Activated CD4-positive, alpha-beta T cell treated with anti-CD3 and anti-CD28 coated beads for 24 hours (primary cell): ENCODE data around the gene CAPN11.
"Not testable (repeated sequence)": the region's sequence is repeated elsewhere in the genome, so short reads cannot be mapped to it uniquely, and the experiment has no call there.

ENCODE experiments used
- DNase-seq, 2 donors: peaks; one replicate each; pipeline ENCODE4 v3.0.0-alpha.2; 2020; ENCODE audit warnings: low read depth in 2 of 2

Gene CAPN11

DNA sequence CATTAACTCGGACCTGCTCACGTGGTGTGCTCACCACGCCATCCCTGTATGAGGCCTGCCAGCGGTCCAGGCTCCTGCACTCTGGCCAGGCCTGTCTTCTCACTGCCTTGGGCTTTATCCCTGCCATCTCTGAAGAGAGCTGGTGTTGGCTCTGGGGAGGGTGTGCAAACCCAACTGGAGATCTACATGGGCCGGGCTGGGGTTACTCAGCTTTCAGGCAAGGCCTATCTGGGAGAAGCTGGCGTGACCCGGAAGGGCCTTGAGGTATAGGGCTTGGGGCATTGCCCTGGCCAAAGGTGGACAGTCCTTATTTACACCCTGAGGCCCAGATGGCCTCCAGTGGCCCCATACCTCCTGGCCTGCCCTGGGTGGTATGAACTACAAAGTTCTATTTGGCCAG lies 69.8 kb downstream of the CAPN11 start:
- DNase-seq = no peak

DNA sequence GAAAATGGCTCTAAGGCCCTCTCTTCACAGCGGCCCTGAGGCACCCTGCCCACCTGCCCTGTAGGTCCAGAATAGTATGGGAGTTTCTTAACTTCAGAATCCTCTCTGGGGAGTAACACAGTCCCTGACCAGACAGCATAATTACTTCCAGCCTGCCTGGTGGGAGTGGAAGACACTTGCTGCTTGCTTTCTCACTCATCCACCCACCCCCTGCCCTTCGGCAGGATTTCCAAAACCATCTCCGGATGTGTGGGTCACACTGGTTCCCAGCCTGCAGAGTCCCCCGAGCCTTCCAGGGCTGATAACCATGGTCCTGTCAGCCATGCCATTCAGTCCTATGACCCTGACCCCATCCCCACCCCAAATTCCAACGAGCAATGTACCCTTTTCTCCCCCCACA lies 70.2 kb downstream of the CAPN11 start:
- DNase-seq = no peak

DNA sequence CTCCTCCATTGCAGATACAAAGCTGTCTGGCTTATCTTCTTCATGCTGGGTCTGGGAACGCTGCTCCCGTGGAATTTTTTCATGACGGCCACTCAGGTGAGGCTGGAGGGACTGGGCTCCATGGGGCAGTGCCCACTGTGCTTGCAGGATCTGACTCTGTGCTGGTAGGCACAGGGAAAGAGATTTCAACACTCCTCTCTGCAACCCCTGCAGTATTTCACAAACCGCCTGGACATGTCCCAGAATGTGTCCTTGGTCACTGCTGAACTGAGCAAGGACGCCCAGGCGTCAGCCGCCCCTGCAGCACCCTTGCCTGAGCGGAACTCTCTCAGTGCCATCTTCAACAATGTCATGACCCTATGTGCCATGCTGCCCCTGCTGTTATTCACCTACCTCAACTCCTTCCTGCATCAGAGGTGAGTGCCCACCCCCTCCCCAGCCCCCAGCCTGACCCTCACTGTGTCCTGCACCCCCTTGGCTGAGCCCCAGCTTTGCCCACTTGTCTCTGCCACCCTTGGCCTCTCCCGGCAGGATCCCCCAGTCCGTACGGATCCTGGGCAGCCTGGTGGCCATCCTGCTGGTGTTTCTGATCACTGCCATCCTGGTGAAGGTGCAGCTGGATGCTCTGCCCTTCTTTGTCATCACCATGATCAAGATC lies 70.9 kb downstream of the CAPN11 start:
- no peak for DNase-seq

DNA sequence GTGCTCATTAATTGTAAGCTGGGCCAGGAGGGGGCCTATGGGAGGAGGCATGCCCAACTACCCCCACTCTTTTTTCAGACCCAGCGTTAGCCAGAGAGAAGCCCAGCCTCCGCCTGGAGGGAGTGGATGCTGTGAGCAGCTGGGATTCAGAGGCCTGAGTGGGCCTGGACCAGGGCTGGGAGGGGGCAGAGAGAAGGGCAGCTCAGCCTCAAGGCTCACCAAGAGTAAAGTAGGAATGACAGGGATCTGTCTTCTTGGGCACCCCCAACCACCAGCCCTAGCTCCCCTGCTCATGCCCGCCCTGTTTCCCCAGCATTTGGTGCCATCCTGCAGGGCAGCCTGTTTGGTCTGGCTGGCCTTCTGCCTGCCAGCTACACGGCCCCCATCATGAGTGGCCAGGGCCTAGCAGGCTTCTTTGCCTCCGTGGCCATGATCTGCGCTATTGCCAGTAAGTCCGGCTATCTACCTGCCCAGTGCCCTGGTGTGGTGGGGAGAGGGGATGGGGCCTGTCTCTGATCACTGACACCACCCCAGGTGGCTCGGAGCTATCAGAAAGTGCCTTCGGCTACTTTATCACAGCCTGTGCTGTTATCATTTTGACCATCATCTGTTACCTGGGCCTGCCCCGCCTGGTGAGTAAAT lies 71.5 kb downstream of the CAPN11 start:
- no peak for DNase-seq

DNA sequence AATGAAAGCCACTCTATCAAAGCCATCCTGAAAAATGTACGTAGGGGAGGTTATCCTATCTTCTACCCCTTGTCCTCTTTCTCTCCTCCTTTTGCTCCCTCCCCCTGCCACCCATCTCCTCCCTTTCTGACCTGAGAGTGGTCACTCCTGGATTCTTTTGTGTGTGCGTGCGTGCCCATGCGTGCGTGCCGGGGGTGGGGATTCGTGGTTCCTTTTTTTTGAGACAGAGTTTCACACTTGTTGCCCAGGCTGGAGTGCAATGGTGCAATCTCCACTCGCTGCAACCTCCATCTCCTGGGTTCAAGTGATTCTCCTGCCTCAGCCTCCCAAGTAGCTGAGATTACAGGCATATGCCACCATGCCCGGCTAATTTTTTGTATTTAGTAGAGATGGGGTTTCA lies 72.8 kb downstream of the CAPN11 start:
- DNase-seq = not testable (repeated sequence)

DNA sequence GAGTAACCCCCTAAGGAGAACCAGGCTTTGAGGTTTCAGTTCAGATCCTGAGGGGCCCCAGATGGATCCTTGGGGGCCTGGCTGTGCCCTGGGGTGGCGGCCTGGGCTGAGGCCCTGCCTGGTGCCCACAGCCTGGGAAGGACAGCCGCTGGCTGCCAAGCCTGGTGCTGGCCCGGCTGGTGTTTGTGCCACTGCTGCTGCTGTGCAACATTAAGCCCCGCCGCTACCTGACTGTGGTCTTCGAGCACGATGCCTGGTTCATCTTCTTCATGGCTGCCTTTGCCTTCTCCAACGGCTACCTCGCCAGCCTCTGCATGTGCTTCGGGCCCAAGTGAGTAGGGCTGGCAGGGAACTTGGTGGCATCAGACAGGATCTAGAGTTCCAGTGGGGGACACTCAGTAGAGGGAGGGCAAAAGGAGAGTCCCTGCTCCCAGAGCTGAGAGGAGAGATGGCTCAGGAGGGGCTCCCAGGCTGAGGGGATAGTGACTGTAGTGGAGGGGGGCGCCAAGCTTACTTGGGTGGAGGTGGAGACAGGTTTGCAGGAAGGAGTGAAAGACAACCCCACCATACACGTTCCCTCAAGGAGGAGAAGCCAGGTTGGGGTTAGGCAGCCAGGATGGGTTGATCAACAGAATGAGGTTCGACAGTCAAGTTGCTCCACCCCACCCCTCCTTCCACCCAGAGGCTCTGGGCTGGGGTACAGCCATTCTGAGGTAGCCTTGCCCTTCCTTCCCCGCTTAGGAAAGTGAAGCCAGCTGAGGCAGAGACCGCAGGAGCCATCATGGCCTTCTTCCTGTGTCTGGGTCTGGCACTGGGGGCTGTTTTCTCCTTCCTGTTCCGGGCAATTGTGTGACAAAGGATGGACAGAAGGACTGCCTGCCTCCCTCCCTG lies 74.3 kb downstream of the CAPN11 start:
- DNase-seq = no peak

DNA sequence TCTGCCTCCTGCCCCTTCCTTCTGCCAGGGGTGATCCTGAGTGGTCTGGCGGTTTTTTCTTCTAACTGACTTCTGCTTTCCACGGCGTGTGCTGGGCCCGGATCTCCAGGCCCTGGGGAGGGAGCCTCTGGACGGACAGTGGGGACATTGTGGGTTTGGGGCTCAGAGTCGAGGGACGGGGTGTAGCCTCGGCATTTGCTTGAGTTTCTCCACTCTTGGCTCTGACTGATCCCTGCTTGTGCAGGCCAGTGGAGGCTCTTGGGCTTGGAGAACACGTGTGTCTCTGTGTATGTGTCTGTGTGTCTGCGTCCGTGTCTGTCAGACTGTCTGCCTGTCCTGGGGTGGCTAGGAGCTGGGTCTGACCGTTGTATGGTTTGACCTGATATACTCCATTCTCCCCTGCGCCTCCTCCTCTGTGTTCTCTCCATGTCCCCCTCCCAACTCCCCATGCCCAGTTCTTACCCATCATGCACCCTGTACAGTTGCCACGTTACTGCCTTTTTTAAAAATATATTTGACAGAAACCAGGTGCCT lies 75.0 kb downstream of the CAPN11 start:
- no peak for DNase-seq
